ENCODE data around the gene PCDHGA7.
"Not testable (repeated sequence)": the region's sequence is repeated elsewhere in the genome, so short reads cannot be mapped to it uniquely, and the experiment has no call there.

The PCDHGA7 gene

DNA sequence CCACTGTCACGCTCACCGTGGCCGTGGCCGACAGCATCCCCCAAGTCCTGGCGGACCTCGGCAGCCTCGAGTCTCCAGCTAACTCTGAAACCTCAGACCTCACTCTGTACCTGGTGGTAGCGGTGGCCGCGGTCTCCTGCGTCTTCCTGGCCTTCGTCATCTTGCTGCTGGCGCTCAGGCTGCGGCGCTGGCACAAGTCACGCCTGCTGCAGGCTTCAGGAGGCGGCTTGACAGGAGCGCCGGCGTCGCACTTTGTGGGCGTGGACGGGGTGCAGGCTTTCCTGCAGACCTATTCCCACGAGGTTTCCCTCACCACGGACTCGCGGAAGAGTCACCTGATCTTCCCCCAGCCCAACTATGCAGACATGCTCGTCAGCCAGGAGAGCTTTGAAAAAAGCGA lies 50.2 kb downstream of the PCDHGA7 start:
- DNase-seq: not testable (repeated sequence)

DNA sequence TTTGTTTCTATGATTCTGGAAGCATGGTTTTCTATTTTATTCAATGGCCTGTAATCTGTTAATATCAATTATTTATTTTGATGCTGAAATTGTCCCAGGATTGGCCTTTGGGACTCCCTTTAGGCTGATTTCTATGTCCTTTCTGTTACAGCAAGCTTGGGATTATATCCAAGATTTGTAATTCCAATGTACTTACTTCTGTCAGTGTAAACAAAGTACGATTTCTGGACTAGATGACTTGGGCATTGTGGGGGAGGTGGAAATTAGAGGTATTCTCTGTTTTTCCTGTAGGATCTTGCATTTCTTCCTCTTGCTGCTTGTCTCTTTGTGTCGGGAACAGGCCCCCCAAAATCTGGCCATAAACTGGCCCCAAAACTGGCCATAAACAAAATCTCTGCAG lies 51.5 kb downstream of the PCDHGA7 start:
- no peak for DNase-seq
